Adipose tissue (tissue), 3 donors: Measurements from ENCODE around the gene ZFAND2B. TPM values are rescaled to one million over a fixed set of nuclear protein-coding genes. Genes with fewer than 3 reads are reported as not detected.

ENCODE experiments used
- H3K27ac ChIP-seq: one replicate; pipeline ENCODE4 v1.5.1; 2013; ENCODE audit warnings: low read depth, low read length
- WGBS, 3 donors: extraction: QIAGEN DNeasy Blood & Tissue Kit; methylation state at CpG; one replicate each; pipeline ENCODE4 v1.1.7; 2013; 5-methylcytosine and 5-hydroxymethylcytosine counted together
- polyA plus RNA-seq, 3 donors: library from polyadenylated mRNA; stranded (reverse); fragments of 200-250 nt; gene quantifications; one replicate each; pipeline ENCODE4 v1.2.3, GENCODE V29; 2013
- donor health status: healthy with polysubstance abuse.
- donor health status: Bipolar disorder and iron deficiency.
- donor health status: healthy.

The ZFAND2B gene
- polyA plus RNA-seq, 3 donors: 26.0 to 38.9 (median 27.3) TPM

DNA sequence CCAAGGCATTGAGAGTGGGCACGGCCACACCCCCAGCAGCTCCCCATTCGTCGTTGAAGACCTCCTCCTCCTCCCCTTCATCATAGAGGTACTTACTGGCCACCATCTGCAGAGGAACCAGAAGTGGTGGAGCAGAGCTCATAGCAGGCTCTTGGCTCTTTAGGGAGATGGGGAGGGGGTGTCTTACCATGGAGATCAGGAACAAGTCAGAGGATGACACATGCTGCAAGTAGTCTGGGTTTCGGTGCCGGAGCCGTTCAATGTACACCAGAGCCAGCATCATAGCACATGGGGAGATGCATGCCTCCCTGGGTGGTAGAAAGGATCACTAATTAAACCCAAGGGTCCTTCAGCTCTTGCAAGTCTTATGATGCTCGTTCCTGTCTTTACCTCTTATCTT lies 31.8 kb upstream of the ZFAND2B start:
- H3K27ac ChIP-seq: no peak overlapping the region
- WGBS, 3 donors: 89 to 94% (median 90%) methylated on average over 7 of the region's 7 CpGs

DNA sequence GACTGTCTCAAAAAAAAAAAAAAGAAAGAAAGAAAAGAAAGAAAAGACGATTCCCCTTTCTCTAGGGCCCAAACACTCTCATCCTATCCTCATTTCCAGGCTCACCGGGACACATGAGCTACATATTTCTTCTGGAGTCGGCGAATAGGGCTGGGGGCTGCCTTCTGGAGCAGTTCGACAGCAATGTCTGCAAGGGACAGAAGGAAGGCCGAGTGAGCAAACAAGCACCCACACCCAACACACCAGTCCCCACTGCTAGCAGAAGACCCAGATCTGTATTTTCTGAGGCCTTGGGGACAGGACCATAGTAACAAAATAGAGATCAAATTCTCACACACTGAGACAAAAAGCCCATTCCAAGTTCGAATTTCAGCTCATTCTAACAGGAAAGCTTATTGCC lies 31.1 kb upstream of the ZFAND2B start:
- WGBS, 3 donors: 76 to 89% (median 82%) methylated on average over 7 of the region's 7 CpGs

DNA sequence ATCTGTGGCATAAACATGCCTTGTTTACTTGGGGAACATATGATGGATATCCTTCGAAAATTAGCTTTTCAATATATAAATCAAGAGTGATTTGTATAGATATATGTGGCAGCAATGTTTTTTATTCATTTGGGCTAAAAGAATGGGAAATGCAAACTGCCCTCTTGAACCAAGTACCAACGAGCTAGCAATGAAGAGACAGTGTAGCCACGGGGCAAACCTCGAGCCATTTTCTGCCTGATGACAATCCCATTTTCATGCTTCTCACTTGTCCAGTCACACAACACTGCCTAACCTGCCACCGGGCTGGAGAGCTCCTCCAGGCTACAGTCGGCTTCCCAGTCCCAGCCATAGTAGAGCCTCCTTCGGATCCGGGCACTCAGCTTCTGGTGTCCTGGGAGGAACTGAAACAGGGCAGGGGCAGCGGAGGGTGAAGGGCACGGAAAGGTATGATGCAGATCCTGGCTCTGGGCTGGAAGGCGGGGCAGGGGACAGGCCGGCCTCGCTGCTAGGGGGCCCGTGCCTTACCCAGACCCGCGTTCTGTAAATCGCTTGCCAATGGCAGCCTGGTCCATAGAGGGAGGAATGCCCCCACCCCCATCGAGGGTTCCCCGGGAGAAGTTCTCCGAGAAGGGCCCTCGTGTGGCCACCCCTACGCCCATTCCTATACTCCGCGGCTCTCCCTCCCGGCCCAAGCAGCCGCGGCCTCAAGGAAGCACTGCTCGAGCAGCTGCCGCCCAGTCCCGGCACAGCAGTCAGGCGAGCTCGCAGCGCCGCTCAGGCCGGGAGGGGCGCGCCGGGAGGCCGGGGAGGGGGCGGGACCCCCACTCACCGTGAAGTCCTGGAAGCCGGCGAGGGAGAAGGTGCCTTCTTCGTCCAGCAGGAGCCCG lies 30.4 kb upstream of the ZFAND2B start:
- 2 to 4% (median 2%) methylated on average over 34 to 45 of the region's 45 CpGs for WGBS, 3 donors
- H3K27ac ChIP-seq: peak overlapping the region; percentile 94

More for the DNA sequence above, 31.1 kb upstream of the ZFAND2B start:
- no peak overlapping the region for H3K27ac ChIP-seq

DNA sequence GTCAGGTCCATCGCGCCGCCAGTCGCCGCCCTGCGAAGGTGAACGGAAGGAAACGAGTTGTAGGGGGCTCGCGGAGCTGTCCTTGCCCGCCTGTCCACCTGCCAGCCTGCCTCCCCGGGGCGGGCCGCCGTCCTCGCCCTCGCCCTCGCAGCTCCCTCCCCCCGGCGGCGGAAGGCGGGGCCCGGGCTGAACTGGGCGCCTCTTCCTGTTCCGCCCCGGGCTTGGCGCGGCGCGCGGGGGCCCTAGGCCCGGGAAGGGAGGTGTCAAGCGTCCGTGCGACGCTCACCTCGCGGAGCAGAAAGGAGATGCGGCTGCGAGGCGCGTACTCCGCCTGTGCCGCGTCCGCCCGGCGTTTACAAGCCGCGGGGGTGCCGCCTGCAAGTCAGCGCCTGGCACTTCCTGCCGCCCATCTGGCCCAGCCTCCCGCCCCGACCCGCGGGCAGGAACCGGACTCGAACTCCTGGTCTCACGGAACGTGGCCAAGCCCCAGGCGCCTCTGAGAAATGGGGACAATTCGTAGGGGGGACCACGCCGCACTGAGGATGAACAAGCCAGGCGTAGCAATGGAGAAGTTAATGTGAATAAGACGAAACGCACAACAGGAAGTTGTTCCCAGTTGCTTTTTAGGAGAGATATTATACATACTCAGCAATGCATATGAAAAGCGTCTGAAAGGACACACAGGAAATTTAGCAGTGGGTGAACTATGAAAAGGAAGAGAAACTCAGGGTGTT lies 29.6 kb upstream of the ZFAND2B start, which contains the start of gene CNPPD1:
TSS of gene CNPPD1 (minus strand) at position 108 of the 734 bp plus-strand sequence. CDS start at position 11, 97 bp downstream.
- peak within 1 kb of the TSS; percentile 94 for H3K27ac ChIP-seq
- 0 to 1% (median 0%) methylated on average over 51 to 69 of the region's 69 CpGs for WGBS, 3 donors

DNA sequence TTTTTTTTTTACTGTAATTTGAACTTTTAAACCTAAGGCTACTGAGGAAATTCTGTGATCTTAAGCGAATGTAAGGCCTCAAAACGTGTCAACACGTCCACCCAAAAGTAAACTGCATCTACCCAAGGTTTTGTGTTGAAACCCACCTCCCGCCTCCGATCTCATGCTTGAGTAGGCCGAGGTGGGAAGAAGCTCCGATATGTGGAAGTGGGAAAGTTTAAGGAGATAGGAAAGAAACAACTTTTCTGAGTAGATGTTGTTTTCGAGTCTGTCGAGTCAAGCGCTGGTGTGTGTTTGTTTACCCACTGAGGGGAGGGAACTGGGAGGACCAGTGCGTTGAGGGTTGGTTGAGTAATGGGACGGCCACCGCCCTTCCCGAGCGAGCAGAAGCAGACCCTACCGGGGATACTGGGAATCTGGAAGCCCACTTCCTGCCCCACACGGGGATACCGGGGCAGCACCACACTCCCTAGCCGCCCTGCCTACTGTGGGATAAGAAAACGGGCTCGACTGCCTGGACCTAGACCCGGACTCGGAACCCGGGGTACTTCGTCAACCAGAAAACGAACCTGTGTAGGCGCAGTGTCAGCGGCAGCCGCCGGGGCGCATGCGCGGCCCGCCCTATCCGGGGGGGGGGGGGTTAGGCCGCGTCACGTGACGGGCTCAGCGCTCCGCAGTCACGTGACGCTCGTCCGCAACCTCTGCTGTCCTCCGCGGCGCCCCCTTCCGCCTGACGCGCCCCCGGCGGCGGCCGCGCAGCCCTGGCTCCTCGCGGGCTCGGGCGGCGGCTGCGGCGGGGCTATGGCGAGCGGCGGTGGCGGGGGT lies 28.8 kb upstream of the ZFAND2B start, which contains the start of gene RETREG2:
TSS of gene RETREG2 (plus strand) at position 724 of the 825 bp plus-strand sequence. CDS start at position 802, 78 bp downstream.
- peak within 1 kb of the TSS; percentile 94 for H3K27ac ChIP-seq
- 0 to 1% (median 0%) methylated on average over 30 to 67 of the region's 67 CpGs for WGBS, 3 donors

DNA sequence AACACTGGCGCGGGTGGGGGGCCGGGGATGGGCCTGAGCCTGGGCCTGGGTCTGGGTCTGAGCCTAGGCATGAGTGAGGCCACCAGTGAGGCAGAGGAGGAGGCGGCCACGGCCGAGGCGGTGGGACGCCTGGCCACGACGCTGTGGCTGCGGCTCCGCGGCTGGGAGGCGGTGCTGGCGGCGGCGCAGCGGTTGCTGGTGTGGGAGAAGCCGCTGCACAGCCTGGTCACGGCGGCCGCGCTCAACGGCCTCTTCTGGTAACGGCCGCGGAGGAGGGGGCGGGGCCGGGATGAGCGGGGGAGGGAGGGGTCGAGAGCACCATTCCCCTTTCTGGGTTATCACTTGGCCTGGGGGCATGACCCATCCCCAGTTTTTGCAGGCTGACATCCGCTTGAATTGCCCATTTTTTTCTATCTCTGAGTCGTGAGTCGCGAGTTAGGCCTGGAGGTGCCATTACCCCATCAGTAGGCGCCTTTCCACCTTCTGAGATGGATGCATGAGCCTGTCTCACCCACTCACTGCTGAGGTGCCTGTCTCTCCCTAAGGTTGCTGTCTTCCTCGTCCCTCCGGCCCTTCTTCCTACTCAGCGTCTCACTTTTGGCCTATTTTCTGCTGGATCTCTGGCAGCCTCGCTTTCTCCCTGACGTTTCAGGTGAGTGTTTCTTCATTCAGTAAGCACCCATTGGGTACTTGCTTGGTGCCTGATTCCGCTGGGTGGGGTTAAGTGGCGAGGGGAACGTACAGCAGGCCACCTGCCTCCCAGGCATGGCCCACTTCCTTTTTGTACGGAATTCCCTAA lies 28.0 kb upstream of the ZFAND2B start:
- peak overlapping the region; percentile 84 for H3K27ac ChIP-seq
- 3 to 4% (median 3%) methylated on average over 32 to 45 of the region's 45 CpGs for WGBS, 3 donors

DNA sequence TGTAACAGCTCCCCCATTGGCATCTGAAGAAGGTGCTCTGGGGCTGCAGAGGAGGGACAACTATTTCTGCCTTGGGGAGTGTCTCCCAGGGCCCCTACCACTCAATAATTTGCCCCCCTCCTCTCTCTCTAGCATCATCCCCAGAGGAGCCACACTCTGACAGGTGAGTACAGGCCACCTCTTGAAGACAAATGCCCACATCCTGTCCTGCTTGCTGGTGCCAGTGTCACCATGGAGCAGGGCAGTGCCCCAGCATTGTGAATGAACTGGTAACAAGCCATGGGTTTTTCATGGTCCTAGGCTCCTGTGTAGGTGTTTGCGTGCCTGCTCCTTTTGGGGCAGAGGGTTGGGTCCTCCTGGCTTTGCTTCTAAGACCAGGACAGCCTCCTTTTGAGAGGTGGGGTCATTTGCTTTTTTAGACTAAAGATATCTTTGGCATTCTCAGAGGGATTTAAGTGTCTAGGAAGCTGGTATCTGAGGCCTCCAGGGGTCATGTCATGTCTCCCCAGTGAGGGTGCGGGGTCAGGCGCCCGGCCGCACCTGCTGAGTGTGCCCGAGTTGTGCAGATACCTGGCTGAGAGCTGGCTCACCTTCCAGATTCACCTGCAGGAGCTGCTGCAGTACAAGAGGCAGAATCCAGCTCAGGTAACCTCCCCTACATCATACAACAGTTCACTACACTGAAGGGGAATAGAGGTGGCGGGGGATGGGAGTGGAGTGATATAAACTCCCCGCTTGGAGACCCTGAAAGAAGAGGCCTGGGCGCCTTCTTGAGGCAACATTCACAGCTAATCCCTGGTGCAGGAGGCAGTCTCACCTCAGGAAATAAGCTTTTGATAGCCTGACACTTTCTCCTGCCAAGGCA lies 26.7 kb upstream of the ZFAND2B start:
- H3K27ac ChIP-seq: no peak overlapping the region
- 95 to 98% (median 98%) methylated on average over 9 of the region's 9 CpGs for WGBS, 3 donors

DNA sequence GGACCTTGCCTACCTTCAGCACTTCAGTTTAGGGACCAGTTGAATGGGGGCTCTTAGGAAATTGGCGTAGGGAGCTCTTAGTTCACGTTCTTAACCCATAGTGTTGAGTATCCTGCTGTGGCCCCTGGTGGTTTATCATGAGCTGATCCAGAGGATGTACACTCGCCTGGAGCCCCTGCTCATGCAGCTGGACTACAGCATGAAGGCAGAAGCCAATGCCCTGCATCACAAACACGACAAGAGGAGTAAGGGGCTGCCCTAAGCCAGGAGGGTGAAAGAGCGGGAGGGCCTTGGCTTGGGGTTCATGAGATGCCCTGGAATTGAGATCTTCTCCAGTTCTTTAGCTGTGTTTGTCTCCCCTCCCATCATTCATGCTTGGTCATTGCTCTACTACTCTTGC lies 25.6 kb upstream of the ZFAND2B start:
- H3K27ac ChIP-seq: no peak overlapping the region
- 91 to 93% (median 93%) methylated on average over 5 of the region's 5 CpGs for whole genome bisulfite sequencing, 3 donors

DNA sequence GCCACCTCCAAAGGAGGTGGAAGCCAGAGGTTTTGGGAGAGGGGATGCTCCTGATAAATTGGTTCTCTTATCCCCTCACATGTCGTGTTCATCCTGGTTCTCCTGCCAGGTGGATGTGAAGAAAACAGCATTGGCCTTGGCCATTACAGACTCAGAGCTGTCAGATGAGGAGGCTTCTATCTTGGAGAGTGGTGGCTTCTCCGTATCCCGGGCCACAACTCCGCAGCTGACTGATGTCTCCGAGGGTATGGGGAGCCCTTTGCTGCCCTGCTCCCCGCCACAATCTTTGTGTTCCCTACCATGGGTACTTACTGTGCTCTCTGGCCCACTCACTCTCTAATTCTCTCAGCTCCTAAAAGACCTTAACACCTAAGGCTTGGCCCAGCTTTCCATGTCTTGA lies 25.1 kb upstream of the ZFAND2B start:
- no peak overlapping the region for H3K27ac ChIP-seq
- WGBS, 3 donors: 88 to 100% (median 94%) methylated on average over 6 of the region's 6 CpGs

DNA sequence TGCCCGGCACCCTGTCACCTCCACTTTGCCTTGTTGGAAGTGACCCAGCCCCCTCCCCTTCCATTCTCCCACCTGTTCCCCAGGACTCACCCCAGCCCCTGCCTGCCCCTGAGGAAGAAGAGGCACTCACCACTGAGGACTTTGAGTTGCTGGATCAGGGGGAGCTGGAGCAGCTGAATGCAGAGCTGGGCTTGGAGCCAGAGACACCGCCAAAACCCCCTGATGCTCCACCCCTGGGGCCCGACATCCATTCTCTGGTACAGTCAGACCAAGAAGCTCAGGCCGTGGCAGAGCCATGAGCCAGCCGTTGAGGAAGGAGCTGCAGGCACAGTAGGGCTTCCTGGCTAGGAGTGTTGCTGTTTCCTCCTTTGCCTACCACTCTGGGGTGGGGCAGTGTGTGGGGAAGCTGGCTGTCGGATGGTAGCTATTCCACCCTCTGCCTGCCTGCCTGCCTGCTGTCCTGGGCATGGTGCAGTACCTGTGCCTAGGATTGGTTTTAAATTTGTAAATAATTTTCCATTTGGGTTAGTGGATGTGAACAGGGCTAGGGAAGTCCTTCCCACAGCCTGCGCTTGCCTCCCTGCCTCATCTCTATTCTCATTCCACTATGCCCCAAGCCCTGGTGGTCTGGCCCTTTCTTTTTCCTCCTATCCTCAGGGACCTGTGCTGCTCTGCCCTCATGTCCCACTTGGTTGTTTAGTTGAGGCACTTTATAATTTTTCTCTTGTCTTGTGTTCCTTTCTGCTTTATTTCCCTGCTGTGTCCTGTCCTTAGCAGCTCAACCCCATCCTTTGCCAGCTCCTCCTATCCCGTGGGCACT lies 24.0 kb upstream of the ZFAND2B start:
- H3K27ac ChIP-seq: no peak overlapping the region
- whole genome bisulfite sequencing, 3 donors: 51 to 83% (median 61%) methylated on average over 8 of the region's 8 CpGs

DNA sequence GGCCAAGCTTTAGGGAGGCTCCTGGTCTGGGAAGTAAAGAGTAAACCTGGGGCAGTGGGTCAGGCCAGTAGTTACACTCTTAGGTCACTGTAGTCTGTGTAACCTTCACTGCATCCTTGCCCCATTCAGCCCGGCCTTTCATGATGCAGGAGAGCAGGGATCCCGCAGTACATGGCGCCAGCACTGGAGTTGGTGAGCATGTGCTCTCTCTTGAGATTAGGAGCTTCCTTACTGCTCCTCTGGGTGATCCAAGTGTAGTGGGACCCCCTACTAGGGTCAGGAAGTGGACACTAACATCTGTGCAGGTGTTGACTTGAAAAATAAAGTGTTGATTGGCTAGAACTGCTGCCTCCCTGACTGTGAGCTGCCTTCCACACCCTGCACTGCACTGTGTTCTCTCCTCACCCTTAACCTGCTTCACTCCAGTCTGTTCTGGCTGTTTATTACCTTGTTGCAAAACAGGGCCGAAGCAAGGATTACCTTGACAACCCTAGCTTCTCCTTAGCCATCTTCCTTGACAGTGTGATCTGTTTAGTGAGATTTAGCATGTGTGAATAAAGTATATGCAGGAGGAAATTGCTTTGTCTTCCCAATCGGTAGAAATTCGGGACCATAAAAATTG lies 23.3 kb upstream of the ZFAND2B start:
- WGBS, 3 donors: 87 to 93% (median 90%) methylated on average over 6 of the region's 6 CpGs
- H3K27ac ChIP-seq: no peak overlapping the region

DNA sequence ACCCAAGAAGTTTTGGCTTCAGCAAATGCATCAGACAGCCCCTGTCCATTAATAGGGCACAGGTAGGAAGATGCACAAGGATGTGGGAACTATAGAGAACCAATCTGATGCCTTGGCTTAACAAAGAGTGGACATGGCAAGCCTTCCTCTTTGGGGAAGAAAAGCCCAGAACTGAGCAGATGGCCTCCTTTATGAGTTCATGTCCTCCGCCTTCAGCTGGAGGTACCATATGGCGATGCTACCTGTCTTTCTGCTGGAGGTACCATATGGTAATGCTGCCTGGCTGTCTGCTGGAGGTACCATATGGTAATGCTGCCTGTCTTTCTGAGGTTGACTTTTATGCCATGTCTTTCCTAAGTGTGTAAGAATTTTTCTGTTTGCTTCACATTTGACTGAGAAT lies 22.5 kb upstream of the ZFAND2B start:
- 96 to 100% (median 100%) methylated on average over 2 of the region's 2 CpGs for WGBS, 3 donors

DNA sequence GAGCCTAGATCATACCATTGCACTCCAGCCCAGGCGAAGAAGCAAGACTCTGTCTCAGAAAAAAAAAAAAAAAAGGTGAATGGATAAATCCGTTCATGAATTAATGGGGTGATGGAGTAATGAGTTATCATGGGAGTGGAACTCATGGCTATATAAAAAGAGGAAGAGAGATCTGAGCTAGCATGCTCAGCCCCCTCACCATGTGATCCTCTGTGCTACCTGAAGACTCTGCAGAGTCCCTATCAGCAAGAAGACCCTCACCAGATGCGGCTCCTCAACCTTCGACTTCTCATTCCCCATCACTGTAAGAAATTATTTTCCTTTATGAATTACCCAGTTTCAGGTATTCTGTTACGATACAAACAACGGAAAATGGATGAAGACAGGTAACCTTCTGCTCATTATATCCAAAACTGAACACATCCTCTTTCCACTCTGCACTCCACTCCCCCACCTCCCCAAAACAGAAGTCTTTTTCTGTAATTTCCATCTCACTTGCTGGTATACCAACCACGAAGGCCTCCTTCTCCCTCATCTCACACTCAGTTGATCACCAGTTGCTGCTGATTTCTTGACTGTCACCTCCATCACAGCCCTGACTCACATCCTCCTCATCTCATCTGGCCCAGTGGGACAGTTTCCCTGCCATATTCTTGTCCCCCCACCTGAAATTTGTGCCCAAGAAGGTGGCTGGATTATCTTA lies 19.7 kb upstream of the ZFAND2B start:
- WGBS, 3 donors: 86 to 93% (median 90%) methylated on average over 7 of the region's 7 CpGs
- H3K27ac ChIP-seq: no peak overlapping the region

More for the DNA sequence above, 22.5 kb upstream of the ZFAND2B start:
- H3K27ac ChIP-seq: no peak overlapping the region

DNA sequence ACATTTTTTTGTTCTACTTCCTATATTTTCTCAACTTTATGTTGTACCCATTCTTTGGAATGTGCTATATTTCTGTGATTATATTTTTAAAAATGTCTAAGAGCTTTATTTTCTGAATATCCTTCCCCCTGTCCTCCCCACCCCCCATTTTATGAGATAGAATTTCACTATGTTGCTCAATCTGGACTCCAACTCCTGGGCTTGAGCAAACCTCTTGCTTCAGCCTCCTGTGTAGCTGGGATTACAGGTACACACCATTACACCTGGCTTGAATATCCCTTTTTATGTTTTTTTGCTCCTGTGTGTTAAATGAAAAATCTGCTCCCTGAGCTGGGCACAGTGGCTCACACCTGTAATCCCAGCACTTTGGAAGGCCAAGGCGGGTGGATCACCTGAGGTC lies 9.2 kb upstream of the ZFAND2B start:
- no peak overlapping the region for H3K27ac ChIP-seq
- WGBS, 3 donors: 86 to 95% (median 94%) methylated on average over 1 of the region's 1 CpG

DNA sequence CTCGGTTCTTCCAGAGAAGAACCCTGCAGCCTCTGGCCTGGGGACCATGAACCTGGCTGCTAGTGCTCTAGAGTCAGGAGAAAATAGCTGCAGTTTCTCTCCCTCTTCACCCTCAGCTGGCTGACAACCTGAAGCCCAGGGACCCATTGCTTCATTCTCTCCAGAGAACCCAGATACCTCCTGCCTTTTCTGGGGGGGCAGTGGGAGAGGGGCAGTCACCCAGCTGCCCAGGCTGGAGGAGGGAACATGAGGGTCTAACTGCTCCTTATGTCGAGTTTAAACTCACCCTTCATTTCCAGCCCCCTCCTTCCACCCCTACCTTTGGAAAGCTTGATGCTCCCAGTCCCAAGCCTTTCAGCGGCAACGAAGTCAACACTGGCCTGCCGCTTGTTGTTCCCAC lies 7.6 kb upstream of the ZFAND2B start:
- H3K27ac ChIP-seq: no peak overlapping the region
- WGBS, 3 donors: 74 to 81% (median 77%) methylated on average over 5 of the region's 5 CpGs
